ENCODE measurements around the gene LRRC55.

- TF ChIP-seq RFX5 (IDR thresholded peaks at IDR 0.05; ENCODE audit: low read length) (no peak), CHD2 (IDR thresholded peaks at IDR 0.05; ENCODE audit: low read length, partially characterized antibody) (peak; percentile 65), SIN3A (IDR thresholded peaks at IDR 0.05; ENCODE audit: borderline replicate concordance, low read depth, low read length) (no peak)
Observed at GRCh38 chr11:57150454-57150917, 31.3 kb upstream of the LRRC55 start.

Measured in SK-N-SH (cell line).